HG03521 (cell line): Measurements from ENCODE around the gene CYB5R3.
A peak's percentile ranks its signal among the peaks of the same experiment; 100 is the strongest.
"Not testable (repeated sequence)": the region's sequence is repeated elsewhere in the genome, so short reads cannot be mapped to it uniquely, and the experiment has no call there.

Experiments used
- ATAC-seq: cut with Tn5 transposase; IDR thresholded peaks from one replicate; pipeline ENCODE4 v1.9.1; 2021; ENCODE audit warnings: mild to moderate bottlenecking, moderate library complexity; ENCODE audit not compliant: unreplicated experiment

Gene CYB5R3

GRCh38 chr22:42608136-42608822, 40.9 kb downstream of the CYB5R3 start:
- ATAC-seq = no peak

GRCh38 chr22:42607641-42608040, 41.6 kb downstream of the CYB5R3 start:
- not testable (repeated sequence) for ATAC-seq

GRCh38 chr22:42604403-42604802, 44.8 kb downstream of the CYB5R3 start:
- no peak for ATAC-seq

GRCh38 chr22:42603427-42603826, 45.8 kb downstream of the CYB5R3 start:
- ATAC-seq = no peak

GRCh38 chr22:42602470-42602869, 46.7 kb downstream of the CYB5R3 start:
- no peak for ATAC-seq

- no peak for ATAC-seq
These were observed 47.2 kb downstream of the CYB5R3 start for GRCh38 chr22:42601879-42602465.

GRCh38 chr22:42596863-42597530, 52.2 kb downstream of the CYB5R3 start:
- ATAC-seq = no peak

GRCh38 chr22:42596336-42596735, 52.9 kb downstream of the CYB5R3 start:
- ATAC-seq = no peak

GRCh38 chr22:42595434-42595833, 53.8 kb downstream of the CYB5R3 start:
- ATAC-seq = no peak

- ATAC-seq = no peak
These were observed 57.2 kb downstream of the CYB5R3 start for GRCh38 chr22:42591987-42592386.

GRCh38 chr22:42587588-42588175, 61.5 kb downstream of the CYB5R3 start:
- no peak for ATAC-seq

- no peak for ATAC-seq
These were observed 62.8 kb downstream of the CYB5R3 start for GRCh38 chr22:42586381-42586780.

- no peak for ATAC-seq
These were observed 64.1 kb downstream of the CYB5R3 start for GRCh38 chr22:42585096-42585495.

GRCh38 chr22:42584364-42584940, 64.7 kb downstream of the CYB5R3 start:
- ATAC-seq = no peak

GRCh38 chr22:42582987-42583386, 66.2 kb downstream of the CYB5R3 start:
- ATAC-seq = no peak

- peak; percentile 58 for ATAC-seq
These were observed 67.2 kb downstream of the CYB5R3 start for GRCh38 chr22:42581762-42582716.

- not testable (repeated sequence) for ATAC-seq
These were observed 67.9 kb downstream of the CYB5R3 start for GRCh38 chr22:42581194-42581761.

- ATAC-seq = not testable (repeated sequence)
These were observed 69.2 kb downstream of the CYB5R3 start for GRCh38 chr22:42580040-42580439.

GRCh38 chr22:42577623-42578240, 71.5 kb downstream of the CYB5R3 start:
- ATAC-seq = no peak
